22Rv1 (cell line): Measurements from ENCODE around the gene PLRG1.

Source experiments
- ZFX ChIP-seq: fragments of 450-650 bp; IDR thresholded peaks from 2 replicates; pipeline ENCODE4 v1.6.1; 2017; ENCODE audit warnings: antibody characterized with exemption, borderline replicate concordance
- TF ChIP-seq, protein P1 (sequence below): fragments of 450-650 bp; IDR thresholded peaks from 2 replicates; pipeline ENCODE4 v1.5.1; 2017; ENCODE audit warnings: mild to moderate bottlenecking

GRCh38 chr4:154511981-154512380 is 38.2 kb downstream of the PLRG1 start:
- TF ChIP-seq, protein P1, sequence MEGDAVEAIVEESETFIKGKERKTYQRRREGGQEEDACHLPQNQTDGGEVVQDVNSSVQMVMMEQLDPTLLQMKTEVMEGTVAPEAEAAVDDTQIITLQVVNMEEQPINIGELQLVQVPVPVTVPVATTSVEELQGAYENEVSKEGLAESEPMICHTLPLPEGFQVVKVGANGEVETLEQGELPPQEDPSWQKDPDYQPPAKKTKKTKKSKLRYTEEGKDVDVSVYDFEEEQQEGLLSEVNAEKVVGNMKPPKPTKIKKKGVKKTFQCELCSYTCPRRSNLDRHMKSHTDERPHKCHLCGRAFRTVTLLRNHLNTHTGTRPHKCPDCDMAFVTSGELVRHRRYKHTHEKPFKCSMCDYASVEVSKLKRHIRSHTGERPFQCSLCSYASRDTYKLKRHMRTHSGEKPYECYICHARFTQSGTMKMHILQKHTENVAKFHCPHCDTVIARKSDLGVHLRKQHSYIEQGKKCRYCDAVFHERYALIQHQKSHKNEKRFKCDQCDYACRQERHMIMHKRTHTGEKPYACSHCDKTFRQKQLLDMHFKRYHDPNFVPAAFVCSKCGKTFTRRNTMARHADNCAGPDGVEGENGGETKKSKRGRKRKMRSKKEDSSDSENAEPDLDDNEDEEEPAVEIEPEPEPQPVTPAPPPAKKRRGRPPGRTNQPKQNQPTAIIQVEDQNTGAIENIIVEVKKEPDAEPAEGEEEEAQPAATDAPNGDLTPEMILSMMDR = no peak
- no peak for TF ChIP-seq ZFX
